Measurements from ENCODE around the gene PTRH1. TPM values are rescaled to one million over a fixed set of nuclear protein-coding genes. Genes with fewer than 3 reads are reported as not detected.

PTRH1 gene
- total RNA-seq, 1 experiment from 2014 or later = 49.6 TPM

Other genes with a start within 250 kb of the PTRH1 start
- 6.3 and 8.0 TPM in 2 replicates for gene STXBP1, start 103.4 kb downstream of the PTRH1 start, total RNA-seq (2014; rRNA removed; shearing (Covaris generic))
- 0.26 and 0.28 TPM in 2 replicates for gene CFAP157, start 8.7 kb downstream of the PTRH1 start, total RNA-seq (2014; rRNA removed; shearing (Covaris generic))
- not detected in 2 replicates for gene TTC16, start 416 bp upstream of the PTRH1 start, total RNA-seq (2014; rRNA removed; shearing (Covaris generic))
- gene TOR2A, start 19.6 kb upstream of the PTRH1 start, total RNA-seq (2014; rRNA removed; shearing (Covaris generic)) = 14.3 and 18.9 TPM in 2 replicates
- not detected in 2 replicates for gene SH2D3C, start 63.0 kb upstream of the PTRH1 start, total RNA-seq (2014; rRNA removed; shearing (Covaris generic))
- 42.6 and 45.4 TPM in 2 replicates for gene CDK9, start 70.4 kb upstream of the PTRH1 start, total RNA-seq (2014; rRNA removed; shearing (Covaris generic))
- gene FPGS, start 87.2 kb upstream of the PTRH1 start, total RNA-seq (2014; rRNA removed; shearing (Covaris generic)) = 180 and 200 TPM in 2 replicates
- gene ENG, start 139.0 kb upstream of the PTRH1 start, total RNA-seq (2014; rRNA removed; shearing (Covaris generic)) = 6.1 and 6.4 TPM in 2 replicates
- gene AK1, start 162.0 kb upstream of the PTRH1 start, total RNA-seq (2014; rRNA removed; shearing (Covaris generic)) = 85.0 and 101 TPM in 2 replicates
- gene ST6GALNAC6, start 183.9 kb upstream of the PTRH1 start, total RNA-seq (2014; rRNA removed; shearing (Covaris generic)) = 14.5 and 16.6 TPM in 2 replicates
- gene ST6GALNAC4, start 201.4 kb upstream of the PTRH1 start, total RNA-seq (2014; rRNA removed; shearing (Covaris generic)) = 60.1 and 84.2 TPM in 2 replicates
- 1.2 and 3.8 TPM in 2 replicates for gene PIP5KL1, start 215.1 kb upstream of the PTRH1 start, total RNA-seq (2014; rRNA removed; shearing (Covaris generic))
- gene DPM2, start 222.2 kb upstream of the PTRH1 start, total RNA-seq (2014; rRNA removed; shearing (Covaris generic)) = 44.3 and 47.0 TPM in 2 replicates

Measured in HT-29 (cell line).